ENCODE results near the gene RYR2. TPM values are rescaled to one million over a fixed set of nuclear protein-coding genes. Genes with fewer than 3 reads are reported as not detected.

RYR2 gene
- total and polyA plus RNA-seq, 2 of the 8 experiments (the other 6 are each of a cell fraction or from before 2014, with no cell fraction given): 1.3 to 4.4 TPM

DNA sequence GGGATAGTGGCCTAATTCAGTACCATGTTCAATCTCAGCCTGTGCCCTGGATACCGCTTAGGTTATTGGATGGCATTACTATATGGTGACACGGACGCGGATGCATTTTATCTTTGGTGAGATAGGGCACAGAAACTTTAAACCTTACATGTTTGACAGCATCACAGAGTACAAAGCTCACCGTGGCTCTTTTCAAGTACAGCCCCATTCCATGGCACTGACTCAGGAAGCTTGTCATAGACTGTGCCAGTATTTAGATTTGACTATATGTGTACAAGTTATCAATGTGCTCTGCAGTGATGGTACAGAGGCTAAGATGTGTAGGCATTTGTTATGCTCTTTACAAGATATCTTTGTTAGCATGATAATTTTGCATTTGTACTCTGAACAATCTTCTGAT, 169.0 kb downstream of the RYR2 start (continued):
- TF ChIP-seq, protein P1, sequence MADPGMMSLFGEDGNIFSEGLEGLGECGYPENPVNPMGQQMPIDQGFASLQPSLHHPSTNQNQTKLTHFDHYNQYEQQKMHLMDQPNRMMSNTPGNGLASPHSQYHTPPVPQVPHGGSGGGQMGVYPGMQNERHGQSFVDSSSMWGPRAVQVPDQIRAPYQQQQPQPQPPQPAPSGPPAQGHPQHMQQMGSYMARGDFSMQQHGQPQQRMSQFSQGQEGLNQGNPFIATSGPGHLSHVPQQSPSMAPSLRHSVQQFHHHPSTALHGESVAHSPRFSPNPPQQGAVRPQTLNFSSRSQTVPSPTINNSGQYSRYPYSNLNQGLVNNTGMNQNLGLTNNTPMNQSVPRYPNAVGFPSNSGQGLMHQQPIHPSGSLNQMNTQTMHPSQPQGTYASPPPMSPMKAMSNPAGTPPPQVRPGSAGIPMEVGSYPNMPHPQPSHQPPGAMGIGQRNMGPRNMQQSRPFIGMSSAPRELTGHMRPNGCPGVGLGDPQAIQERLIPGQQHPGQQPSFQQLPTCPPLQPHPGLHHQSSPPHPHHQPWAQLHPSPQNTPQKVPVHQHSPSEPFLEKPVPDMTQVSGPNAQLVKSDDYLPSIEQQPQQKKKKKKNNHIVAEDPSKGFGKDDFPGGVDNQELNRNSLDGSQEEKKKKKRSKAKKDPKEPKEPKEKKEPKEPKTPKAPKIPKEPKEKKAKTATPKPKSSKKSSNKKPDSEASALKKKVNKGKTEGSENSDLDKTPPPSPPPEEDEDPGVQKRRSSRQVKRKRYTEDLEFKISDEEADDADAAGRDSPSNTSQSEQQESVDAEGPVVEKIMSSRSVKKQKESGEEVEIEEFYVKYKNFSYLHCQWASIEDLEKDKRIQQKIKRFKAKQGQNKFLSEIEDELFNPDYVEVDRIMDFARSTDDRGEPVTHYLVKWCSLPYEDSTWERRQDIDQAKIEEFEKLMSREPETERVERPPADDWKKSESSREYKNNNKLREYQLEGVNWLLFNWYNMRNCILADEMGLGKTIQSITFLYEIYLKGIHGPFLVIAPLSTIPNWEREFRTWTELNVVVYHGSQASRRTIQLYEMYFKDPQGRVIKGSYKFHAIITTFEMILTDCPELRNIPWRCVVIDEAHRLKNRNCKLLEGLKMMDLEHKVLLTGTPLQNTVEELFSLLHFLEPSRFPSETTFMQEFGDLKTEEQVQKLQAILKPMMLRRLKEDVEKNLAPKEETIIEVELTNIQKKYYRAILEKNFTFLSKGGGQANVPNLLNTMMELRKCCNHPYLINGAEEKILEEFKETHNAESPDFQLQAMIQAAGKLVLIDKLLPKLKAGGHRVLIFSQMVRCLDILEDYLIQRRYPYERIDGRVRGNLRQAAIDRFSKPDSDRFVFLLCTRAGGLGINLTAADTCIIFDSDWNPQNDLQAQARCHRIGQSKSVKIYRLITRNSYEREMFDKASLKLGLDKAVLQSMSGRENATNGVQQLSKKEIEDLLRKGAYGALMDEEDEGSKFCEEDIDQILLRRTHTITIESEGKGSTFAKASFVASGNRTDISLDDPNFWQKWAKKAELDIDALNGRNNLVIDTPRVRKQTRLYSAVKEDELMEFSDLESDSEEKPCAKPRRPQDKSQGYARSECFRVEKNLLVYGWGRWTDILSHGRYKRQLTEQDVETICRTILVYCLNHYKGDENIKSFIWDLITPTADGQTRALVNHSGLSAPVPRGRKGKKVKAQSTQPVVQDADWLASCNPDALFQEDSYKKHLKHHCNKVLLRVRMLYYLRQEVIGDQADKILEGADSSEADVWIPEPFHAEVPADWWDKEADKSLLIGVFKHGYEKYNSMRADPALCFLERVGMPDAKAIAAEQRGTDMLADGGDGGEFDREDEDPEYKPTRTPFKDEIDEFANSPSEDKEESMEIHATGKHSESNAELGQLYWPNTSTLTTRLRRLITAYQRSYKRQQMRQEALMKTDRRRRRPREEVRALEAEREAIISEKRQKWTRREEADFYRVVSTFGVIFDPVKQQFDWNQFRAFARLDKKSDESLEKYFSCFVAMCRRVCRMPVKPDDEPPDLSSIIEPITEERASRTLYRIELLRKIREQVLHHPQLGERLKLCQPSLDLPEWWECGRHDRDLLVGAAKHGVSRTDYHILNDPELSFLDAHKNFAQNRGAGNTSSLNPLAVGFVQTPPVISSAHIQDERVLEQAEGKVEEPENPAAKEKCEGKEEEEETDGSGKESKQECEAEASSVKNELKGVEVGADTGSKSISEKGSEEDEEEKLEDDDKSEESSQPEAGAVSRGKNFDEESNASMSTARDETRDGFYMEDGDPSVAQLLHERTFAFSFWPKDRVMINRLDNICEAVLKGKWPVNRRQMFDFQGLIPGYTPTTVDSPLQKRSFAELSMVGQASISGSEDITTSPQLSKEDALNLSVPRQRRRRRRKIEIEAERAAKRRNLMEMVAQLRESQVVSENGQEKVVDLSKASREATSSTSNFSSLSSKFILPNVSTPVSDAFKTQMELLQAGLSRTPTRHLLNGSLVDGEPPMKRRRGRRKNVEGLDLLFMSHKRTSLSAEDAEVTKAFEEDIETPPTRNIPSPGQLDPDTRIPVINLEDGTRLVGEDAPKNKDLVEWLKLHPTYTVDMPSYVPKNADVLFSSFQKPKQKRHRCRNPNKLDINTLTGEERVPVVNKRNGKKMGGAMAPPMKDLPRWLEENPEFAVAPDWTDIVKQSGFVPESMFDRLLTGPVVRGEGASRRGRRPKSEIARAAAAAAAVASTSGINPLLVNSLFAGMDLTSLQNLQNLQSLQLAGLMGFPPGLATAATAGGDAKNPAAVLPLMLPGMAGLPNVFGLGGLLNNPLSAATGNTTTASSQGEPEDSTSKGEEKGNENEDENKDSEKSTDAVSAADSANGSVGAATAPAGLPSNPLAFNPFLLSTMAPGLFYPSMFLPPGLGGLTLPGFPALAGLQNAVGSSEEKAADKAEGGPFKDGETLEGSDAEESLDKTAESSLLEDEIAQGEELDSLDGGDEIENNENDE (IDR thresholded peaks at IDR 0.05; ENCODE audit: insufficient replicate concordance, low read length): no peak
- TF ChIP-seq, protein P2, sequence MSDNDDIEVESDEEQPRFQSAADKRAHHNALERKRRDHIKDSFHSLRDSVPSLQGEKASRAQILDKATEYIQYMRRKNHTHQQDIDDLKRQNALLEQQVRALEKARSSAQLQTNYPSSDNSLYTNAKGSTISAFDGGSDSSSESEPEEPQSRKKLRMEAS (IDR thresholded peaks at IDR 0.05): no peak
